Measurements from ENCODE around the gene CD79B. TPM values are rescaled to one million over a fixed set of nuclear protein-coding genes. Genes with fewer than 3 reads are reported as not detected.

The CD79B gene
- total RNA-seq = 5.7 TPM
- long read RNA-seq, transcript CD79B-203 (6 exons, 1,254 nt) = major isoform, 8 of 12 reads
- long read RNA-seq, partial matches to known transcripts = 1 of 12 reads
- long read RNA-seq, other reads (novel, unspliced or antisense) = 0 of 12 reads

GRCh38 chr17:63931981-63932561 is at the start of gene CD79B:
Gene CD79B, minus strand, starts transcription at chr17:63932331. Its CDS starts 70 bp downstream, at chr17:63932261.
- intact Hi-C loops (cut with micrococcal nuclease) = no loop called here
- ATAC-seq (peak; percentile 18), DNase-seq (no peak)

GRCh38 chr17:63978272-63979200 is 46.4 kb upstream of the CD79B start:
- ATAC-seq (no peak), DNase-seq (no peak)
- intact Hi-C loops (cut with micrococcal nuclease) = no loop called here

GRCh38 chr17:63976702-63977101 is 44.6 kb upstream of the CD79B start:
- intact Hi-C loops (cut with micrococcal nuclease) = no loop called here
- DNase-seq = no peak
- ATAC-seq = no peak

- DNase-seq (no peak), ATAC-seq (no peak)
- intact Hi-C loops (cut with micrococcal nuclease) = no loop called here
Measured at GRCh38 chr17:63975541-63976092, 43.5 kb upstream of the CD79B start.

DNA sequence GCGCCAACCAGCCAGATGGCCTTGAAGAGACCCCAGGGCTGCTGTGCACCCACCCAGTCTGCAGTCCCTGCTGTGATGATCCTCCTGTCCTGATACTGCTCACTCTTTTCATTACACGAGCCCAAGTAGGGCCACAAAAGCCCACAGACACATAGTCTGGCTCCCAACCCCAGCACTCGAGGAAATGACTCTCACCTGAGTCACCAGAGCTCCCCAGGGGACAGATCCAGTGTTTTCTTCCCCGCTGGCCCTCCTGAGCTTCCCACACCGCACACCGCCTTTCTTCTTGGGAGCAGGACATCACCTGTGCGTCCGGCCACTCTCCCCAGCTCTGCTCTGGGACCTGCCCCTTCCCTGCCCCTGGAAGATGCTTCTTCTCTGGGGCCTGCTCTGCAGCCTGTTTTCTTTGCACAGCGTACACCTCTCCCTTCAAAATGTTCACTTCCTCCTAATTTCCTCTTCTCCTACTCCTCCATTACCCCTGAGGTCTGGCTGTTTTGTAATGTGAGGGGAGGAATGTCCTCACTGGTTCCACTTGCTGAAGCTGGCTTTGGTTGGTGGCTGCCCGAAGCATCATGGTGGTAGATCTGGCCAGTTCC is 42.6 kb upstream of the CD79B start:
- DNase-seq (no peak), ATAC-seq (no peak)
- intact Hi-C loops (cut with micrococcal nuclease) = no loop called here

- DNase-seq = no peak
- no peak for ATAC-seq
Measured at GRCh38 chr17:63973930-63974593, 41.9 kb upstream of the CD79B start.

GRCh38 chr17:63973247-63973646 is 41.1 kb upstream of the CD79B start:
- ATAC-seq = no peak
- intact Hi-C loops (cut with micrococcal nuclease) = no loop called here
- DNase-seq = no peak

More at GRCh38 chr17:63973930-63974593, 41.9 kb upstream of the CD79B start:
- intact Hi-C loops (cut with micrococcal nuclease) = no loop called here

DNA sequence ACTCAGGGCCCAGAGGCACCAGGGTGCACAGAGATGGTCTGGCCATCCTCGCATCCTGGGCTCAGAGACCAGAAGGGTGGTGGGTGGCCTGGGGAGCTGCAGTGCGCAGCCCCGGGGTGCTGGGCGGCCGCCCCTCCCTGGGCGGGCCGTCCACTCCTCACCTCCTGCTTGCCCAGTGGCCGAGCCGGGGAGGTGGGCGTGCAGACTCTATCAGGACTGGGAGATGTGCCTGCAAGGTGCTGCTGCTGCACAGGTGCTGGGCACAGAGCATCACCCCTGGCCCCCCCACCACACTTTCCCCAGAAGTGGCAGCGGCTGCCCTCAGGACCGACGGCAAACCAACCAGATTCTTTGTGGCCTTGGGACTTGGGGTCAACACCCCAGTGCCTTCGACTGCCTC is 40.7 kb upstream of the CD79B start, which contains the start of gene SCN4A:
TSS of gene SCN4A (minus strand) at position 123 of the 400 bp plus-strand sequence. CDS start at position 46, 77 bp downstream.
- DNase-seq = no peak
- intact Hi-C loops (cut with micrococcal nuclease) = no loop called here
- ATAC-seq = no peak

- DNase-seq (no peak), ATAC-seq (no peak)
- intact Hi-C loops (cut with micrococcal nuclease) = no loop called here
Measured at GRCh38 chr17:63969278-63969677, 37.1 kb upstream of the CD79B start.

DNA sequence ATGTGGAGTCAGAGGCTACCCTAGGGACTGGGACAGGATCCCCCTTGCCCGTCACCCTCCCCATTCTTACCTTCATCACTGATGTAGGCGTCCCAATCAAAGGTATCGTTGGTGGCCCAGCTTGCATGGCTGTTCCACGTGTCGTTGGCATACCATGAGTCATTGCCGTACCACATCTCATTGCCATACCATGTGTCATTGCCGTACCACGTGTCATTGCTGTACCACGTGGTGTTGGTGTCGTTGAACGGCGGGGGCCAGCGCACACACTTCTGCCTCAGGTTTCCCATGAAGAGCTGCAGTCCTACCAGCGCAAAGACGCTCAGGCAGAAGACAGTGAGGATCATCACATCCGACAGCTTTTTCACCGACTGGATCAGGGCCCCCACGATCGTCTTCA is 35.8 kb upstream of the CD79B start:
- ATAC-seq (no peak), DNase-seq (no peak)
- intact Hi-C loops (cut with micrococcal nuclease) = no loop called here

- ATAC-seq (no peak), DNase-seq (no peak)
- intact Hi-C loops (cut with micrococcal nuclease) = no loop called here
Measured at GRCh38 chr17:63966646-63967264, 34.6 kb upstream of the CD79B start.

DNA sequence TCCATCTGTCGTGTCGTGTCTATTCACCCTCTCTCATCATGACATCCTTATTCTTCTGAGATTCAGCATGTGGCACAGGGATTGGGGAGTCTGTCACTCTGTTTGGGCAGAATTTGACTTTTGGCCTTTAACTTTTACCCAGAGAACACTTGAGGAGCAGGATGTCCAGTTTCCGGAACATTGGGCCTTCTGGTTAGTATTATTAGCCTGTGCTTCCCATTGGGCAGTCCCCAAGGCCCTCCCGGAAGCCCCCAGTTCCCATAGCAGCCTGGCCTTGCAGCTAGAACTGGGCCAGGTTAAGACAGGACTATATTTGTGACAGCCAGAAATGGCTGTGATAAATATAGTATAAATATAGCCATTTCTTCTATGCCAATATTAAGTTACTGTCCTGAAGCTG is 31.0 kb upstream of the CD79B start:
- intact Hi-C loops (cut with micrococcal nuclease) = no loop called here
- peak; percentile 52 for DNase-seq
- peak; percentile 65 for ATAC-seq

DNA sequence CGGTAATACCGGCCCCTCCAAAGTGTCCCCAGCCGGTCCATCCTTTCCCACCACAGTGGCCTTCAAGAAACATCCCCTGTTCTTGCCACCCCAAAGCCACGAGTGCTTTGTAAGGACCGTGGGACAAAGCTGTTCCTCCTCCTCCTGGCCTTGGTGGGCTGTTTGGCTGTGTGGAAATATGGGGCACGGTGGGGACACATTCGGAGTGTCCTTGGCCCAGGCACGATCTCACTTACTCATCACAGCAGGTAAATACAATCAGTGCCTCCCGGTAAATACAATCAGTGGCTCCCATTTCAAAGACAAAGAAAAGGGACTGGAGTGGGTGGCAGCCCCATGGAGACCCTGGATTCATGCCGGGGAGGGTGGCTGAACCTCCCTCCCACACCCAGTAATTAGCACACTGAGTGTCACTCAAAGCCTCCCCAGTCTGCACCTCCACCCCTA is 30.2 kb upstream of the CD79B start:
- intact Hi-C loops (cut with micrococcal nuclease) = no loop called here
- no peak for DNase-seq
- no peak for ATAC-seq

GRCh38 chr17:63961355-63962212 is 29.5 kb upstream of the CD79B start:
- peak; percentile 69 for ATAC-seq
- peak; percentile 67 for DNase-seq
- intact Hi-C loops (cut with micrococcal nuclease) = no loop called here

DNA sequence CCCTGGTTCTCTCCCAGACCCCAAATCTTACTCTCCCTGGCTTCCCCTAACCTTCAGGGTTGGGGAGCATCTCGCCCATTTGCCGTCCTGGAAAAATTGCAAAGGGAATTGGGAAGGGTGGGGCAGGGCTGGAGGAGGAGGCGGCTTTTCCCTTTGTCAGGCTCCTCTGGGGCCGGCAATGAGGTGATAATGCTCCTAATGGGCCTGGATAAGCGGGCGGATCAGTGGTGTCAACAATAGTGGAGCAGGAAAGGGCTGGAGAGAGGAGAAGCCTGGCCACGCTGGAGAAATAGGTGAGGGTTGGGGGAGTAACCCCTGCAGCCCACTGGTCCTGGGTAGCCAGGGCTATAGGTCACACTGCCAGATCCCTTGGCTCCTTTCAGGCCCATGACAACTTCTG is 28.3 kb upstream of the CD79B start:
- ATAC-seq (no peak), DNase-seq (no peak)
- intact Hi-C loops (cut with micrococcal nuclease) = no loop called here

DNA sequence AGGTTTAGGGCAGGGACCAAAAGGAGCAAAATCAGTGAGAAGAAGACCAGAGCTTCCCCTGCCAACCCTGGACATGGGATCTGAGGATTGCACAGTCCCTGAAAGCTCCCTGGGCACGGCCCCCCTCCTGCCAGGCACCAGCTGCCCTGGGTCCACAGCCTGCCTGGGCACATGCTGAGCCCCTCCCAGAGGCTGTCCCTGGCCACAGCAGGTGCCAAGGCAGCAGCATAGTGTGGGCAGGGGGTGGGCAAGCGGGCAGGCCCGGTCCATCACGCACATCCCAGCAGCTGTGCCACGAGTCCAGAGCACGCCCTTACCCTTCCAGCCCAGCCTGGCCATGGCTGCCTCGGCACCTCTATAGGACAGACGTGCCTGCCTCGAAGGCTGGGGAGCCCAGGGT is 27.9 kb upstream of the CD79B start:
- intact Hi-C loops (cut with micrococcal nuclease) = no loop called here
- DNase-seq = no peak
- no peak for ATAC-seq

DNA sequence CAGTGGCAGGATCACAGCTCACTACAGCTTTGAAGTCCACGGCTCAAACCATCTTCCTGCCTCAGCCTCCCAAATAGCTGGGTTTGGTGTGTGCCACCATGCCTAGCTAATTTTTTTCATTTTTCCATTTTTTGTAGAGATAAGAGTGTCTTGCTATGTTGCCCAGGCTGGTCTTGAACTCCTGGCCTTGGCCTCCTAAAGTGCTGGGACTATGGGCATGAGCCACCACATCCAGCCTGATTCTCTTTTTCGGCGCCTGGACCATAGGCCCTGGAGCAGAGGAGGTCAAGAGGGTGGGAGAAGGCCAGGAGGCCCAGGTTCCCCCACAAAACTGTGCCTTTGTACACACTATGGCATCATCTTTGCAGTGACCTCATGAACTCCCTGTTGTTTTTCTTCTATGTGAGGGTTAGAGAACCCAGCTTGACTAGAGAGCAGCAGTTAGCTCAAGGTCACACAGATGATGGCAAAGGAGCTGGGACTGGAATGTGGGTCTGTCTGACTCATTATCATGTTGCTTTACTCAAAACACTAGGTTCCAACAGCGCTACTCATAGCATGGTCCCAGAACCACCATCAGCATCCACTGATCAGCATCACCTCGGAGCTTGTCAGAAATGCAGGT is 24.3 kb upstream of the CD79B start:
- DNase-seq = no peak
- intact Hi-C loops (cut with micrococcal nuclease) = no loop called here
- ATAC-seq = no peak

Data from left ventricle myocardium superior (tissue), 1 donor.